ENCODE results near the gene ATP6V0A1.
A peak's percentile ranks its signal among the peaks of the same experiment; 100 is the strongest.

ATP6V0A1 gene

DNA sequence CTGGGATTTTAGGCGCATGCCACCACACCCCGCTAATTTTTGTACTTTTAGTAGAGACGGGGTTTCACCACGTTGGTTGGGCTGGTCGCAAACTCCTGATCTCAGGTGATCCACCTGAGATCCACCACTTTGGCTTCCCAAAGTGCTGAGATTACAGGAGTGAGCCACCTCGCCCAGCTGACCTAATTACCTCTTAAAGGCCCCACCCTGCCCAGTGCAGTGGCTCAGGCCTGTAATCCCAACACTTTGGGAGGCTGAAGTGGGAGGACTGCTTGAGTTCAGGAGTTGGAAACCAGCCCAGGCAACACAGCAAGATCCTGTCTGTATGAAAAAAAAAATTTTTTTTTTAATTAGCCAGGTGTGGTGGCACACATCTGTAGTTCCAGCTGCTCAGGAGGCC, 100.4 kb downstream of the ATP6V0A1 start:
- no peak for DNase-seq (ENCODE audit: low read depth in 2 of 2, low spot score in 1 of 2)

DNA sequence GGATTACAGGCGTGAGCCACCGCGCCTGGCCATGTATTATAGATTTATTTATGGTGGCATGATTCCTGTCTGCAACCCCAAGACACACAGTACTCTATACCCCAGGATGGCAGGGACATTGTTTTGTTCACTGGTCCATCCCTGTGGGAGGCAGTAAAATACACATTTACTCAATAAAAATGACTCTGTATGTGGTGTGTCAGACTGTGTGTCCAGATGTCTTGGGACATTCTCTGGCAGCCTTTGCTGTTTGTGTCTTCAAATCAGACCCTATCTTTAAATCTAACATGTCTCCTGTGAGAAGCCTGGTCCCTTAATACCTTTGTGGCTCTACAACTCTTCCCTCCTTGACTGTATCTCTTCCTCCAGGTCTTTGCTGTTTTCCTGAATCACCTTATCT, 101.6 kb downstream of the ATP6V0A1 start:
- no peak for DNase-seq (ENCODE audit: low read depth in 2 of 2, low spot score in 1 of 2)

DNA sequence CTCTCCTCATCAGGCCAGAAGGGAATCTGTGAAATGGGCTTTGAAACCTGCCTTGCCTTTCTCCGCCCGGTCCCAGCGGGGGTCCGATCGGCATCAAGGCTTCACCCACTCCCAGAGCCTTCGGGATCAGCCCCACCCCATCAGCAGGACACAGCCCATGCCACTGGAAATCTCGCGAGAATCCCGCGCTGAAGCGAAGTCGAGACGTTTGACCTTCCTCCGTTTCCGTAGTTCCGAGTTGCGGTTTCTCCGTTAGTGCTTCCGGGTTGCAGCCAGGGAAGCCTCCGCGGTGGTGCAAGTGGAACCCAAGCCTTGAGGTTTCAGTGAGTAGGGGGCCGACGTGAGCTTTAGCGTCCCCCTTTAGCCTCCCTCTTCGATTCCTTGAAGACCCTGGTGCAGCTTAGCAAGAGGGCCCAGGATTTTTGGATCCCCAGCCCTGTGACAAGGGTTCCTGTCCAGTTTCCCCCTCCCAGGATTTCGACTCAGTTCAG, 103.3 kb downstream of the ATP6V0A1 start, which contains the start of gene COASY:
Gene COASY (plus strand): TSS at position 252 of the 491 bp plus-strand sequence. CDS start 475 bp downstream, outside the sequence.
- peak; percentile 80 to 85 for DNase-seq (ENCODE audit: low read depth in 2 of 2, low spot score in 1 of 2)

DNA sequence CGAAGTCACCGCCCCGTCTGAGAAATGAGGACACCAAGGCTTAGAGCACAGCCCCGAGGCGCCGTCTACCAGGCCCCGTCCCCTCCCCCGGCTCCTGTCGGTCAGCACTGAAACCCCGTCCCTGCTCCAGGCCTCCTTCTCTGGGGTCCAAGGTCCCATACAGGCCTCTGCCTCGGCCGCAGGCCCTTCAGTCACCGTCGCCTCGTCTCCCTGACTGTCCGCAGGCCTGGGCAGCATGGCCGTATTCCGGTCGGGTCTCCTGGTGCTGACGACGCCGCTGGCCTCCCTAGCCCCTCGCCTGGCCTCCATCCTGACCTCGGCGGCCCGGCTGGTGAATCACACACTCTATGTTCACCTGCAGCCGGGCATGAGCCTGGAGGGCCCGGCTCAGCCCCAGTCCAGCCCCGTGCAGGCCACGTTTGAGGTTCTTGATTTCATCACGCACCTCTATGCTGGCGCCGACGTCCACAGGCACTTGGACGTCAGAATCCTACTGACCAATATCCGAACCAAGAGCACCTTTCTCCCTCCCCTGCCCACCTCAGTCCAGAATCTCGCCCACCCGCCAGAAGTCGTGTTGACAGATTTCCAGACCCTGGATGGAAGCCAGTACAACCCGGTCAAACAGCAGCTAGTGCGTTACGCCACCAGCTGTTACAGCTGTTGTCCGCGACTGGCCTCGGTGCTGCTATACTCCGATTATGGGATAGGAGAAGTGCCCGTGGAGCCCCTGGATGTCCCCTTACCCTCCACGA, 103.9 kb downstream of the ATP6V0A1 start:
- DNase-seq (ENCODE audit: low read depth in 2 of 2, low spot score in 1 of 2) = no peak

DNA sequence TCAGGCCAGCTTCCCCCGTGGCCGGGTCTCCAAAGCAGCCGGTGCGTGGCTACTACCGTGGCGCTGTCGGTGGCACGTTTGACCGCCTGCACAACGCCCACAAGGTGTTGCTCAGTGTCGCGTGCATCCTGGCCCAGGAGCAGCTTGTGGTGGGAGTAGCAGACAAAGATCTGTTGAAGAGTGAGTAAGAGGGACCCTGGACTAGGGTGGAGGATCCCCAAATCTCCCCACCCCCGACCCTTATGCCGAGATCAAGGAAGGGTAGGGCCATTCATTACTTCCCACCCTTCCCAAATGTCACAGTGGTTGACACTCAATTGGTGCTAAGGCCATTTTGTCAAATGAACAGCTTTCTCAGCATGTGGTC, 104.4 kb downstream of the ATP6V0A1 start:
- no peak for DNase-seq (ENCODE audit: low read depth in 2 of 2, low spot score in 1 of 2)

DNA sequence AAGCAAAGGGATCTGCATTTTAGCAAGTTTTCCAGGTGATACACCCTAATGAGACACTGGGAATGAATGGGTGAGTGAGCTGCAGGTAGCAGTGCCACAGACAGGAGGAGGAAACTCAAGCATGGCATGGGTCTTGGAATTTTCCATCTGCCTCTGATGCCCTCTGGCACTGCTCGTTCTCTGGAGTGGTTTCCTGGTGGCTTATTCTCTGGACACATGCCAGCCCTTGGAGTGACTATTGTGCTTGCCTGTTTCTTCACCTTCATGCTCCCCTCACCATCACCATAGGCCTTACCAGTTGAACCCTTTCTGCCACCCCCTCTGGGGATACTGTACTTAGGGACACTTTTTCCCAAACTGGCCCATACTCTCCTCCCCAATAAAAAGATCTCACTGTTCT, 104.9 kb downstream of the ATP6V0A1 start:
- no peak for DNase-seq (ENCODE audit: low read depth in 2 of 2, low spot score in 1 of 2)

DNA sequence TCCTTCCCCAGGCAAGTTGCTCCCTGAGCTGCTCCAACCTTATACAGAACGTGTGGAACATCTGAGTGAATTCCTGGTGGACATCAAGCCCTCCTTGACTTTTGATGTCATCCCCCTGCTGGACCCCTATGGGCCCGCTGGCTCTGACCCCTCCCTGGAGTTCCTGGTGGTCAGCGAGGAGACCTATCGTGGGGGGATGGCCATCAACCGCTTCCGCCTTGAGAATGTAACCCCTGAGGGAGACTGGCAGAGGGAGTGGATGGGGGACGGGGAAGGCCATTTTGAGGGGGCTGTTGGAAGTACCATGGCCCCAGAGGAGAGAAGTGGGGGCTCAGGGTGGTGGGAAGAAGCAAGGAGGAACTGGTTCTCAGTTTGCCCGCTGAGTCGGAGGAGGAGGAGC, 105.3 kb downstream of the ATP6V0A1 start:
- DNase-seq (ENCODE audit: low read depth in 2 of 2, low spot score in 1 of 2) = no peak

DNA sequence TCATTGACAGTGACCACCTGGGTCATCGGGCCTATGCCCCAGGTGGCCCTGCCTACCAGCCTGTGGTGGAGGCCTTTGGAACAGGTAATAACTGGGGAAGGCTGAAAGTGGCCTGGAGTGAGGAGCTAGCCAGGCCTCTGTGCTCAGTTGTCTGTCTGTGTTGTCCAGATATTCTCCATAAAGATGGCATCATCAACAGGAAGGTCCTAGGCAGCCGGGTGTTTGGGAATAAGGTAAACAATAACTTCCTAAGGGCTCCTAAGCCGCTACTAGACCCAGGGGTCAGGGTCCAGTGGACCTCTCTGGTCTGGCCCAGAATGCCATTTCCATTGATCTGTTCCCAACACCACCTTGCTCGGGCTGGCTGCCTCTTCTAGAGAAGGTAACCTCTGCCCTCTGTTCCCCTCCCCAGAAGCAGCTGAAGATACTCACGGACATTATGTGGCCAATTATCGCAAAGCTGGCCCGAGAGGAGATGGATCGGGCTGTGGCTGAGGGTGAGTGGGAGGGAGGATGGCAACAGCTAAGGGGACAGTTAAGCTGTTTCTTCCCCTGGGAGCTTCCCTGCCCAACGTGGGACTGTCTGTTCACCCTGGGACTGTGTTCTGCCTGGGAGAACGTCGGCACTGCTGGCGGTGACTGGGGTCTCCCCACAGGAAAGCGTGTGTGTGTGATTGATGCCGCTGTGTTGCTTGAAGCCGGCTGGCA, 106.3 kb downstream of the ATP6V0A1 start:
- DNase-seq (ENCODE audit: low read depth in 2 of 2, low spot score in 1 of 2) = no peak

DNA sequence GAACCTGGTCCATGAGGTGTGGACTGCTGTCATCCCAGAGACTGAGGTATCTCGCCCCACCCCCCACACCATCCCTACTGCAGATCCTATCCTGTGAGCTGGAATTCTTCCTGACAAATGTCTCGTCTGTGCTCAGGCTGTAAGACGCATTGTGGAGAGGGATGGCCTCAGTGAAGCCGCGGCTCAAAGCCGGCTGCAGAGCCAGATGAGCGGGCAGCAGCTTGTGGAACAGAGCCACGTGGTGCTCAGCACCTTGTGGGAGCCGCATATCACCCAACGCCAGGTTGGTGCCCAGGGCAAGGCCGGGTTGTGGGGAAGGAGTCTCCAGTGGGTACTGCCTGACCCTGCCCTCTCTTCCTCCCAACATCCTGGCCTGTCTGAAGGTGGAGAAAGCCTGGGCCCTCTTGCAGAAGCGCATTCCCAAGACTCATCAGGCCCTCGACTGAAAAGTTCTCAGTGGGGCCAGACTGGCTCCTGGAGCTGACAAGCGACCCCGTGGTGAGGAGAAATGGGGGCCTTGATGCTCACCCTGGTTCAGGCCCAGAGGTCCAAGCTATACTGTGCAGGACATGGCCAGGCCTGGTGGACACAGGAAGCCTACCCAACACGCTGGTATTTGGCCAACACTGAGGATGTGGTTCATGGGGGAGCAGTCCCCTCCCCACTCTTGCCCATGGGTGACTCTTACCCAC, 107.0 kb downstream of the ATP6V0A1 start:
- DNase-seq (ENCODE audit: low read depth in 2 of 2, low spot score in 1 of 2) = no peak

DNA sequence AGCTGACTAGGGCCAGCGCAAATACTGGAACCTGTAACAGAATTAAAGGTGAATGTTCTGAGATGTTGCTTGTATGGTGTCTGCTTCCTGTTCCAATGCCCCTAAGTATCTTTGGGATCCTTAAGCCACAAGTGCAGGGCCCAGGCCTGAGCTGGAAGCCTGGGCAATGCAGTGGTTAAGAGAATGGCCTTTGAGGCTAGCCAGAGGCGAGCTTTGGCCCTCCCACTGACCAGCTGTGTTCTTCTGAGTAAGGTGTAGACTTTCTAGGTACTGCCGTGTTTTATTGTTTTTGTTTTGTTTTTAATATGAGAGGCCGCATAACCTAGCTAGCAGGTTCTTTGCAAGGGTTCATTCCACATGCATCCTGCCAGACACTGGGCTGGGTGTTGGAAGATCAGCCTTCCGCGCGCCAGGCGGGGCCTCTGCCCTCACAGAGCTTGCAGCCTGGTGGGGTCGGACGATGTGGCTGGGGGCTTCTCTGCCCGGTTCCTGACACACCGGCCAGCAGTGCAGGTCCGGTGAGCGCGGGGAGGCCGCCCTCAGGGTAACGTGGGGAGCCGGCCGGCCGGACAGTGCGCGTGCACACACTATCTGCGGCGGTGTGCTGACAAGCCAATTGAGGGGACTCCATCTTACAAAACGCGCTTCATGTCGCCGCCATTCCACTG, 107.7 kb downstream of the ATP6V0A1 start:
- DNase-seq (ENCODE audit: low read depth in 2 of 2, low spot score in 1 of 2) = no peak

DNA sequence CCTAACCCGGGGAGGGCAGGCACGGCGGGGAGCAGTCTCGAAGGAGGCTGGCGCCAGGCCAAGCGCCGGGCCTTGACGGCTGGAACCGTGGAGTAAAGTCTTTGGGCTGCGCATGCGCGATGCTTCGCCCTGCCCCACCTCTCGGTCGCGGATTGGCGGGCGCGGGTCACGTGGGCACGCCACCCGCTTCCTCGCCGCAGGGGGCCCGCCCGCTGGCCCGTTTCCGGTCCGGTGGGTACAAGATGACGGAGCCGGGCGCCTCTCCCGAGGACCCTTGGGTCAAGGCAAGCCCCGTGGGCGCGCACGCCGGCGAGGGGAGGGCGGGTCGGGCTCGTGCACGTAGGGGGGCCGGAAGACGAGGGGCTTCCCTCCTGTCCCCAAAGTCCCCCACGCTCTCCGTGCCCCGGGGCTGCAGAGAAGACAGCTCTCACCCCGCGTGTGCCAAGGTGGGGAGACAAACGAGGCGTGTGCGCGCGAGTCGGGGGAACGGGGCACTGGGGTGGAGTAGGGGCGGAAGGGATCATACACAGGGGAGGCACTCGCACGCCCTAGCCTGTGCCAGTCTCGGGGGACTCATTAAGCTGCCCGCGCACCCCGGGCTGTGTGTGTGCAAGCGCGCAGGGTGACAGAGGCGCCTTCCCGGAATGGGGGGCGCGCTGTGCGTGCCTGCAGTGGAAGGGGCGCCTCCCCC, 108.3 kb downstream of the ATP6V0A1 start, which contains the start of gene MLX:
Gene MLX (plus strand): TSS at position 218 of the 691 bp plus-strand sequence. CDS start 25 bp downstream, at position 243.
- peak; percentile 72 to 86 for DNase-seq (ENCODE audit: low read depth in 2 of 2, low spot score in 1 of 2)

DNA sequence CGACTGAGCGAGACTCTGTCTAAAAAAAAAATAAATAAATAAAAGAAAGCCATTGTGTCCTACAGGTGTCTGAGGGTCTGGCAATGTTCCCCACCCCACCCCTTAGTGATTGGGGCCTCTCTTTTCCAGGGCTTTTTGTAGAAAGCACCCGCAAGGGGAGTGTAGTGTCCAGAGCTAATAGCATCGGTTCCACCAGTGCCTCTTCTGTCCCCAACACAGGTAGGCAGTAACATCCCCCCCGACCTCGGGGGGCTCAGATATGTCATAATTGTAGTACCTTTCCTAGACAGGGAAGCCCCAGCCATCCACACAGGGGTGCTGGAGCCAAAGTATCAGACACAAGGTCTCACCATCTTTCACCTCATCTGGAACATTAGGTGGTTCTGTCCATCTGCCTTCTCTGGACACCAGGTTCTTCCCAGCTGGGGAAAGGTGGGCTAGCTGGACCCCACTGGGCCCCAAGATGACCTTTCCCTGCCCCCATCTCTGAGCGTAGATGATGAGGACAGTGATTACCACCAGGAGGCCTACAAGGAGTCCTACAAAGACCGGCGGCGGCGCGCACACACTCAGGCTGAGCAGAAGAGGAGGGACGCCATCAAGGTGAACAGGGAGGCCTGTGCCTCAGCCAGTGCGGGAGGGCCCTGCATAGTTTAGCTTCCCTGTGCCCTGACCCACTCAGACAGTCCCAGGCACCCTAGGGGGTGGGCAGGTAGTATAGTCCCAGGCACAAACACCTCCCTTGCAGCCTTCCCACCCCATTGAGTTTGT, 109.8 kb downstream of the ATP6V0A1 start:
- no peak for DNase-seq (ENCODE audit: low read depth in 2 of 2, low spot score in 1 of 2)

DNA sequence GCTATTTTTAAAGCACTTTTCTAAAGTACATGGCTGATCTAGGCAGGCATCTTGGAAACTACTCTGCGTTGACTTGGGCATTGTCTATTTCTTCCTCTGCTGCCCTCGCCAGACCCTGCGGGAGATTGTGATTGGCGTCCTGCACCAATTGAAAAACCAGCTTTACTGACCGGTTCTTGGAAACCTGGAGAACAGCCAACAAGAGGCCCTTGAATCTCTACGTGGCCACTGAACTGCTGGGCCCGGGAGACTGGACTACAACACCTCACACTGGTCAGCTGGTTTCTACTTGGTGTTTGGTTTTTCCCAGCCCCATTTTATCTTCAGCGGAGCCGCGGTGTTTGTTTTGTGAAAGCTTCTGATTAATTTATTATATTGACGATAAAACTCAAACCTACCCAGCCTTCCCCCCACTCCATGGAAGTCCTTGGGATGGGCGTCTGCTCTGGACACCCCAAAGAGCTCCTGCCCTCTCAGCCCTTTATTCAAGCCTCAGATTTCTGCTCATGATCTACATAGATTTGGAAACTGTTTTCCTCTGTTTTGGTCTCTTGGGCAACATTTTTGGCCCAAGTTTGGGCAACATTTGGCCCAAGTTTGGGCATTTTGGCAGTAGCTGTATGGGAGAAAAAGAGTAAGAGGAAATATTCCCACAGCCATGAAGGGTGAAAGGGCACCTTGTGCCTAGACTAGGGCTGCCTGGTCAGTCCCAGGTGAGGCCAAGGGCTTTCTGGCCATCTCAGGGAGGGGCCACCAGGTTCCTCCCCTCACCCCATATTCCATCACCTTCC, 113.0 kb downstream of the ATP6V0A1 start:
- no peak for DNase-seq (ENCODE audit: low read depth in 2 of 2, low spot score in 1 of 2)
